Measurements from ENCODE around the gene ZBTB7A.
A peak's percentile ranks its signal among the peaks of the same experiment; 100 is the strongest.

Gene ZBTB7A

GRCh38 chr19:4066682-4067395 is at the start of gene ZBTB7A:
Gene ZBTB7A (minus strand): TSS chr19:4066899. CDS start chr19:4055232, 11,667 bp downstream.
- peak; percentile 88 for DNase-seq

GRCh38 chr19:4115818-4116385 is 49.2 kb upstream of the ZBTB7A start:
- no peak for DNase-seq

- DNase-seq, result peak; percentile 78
These were observed 48.5 kb upstream of the ZBTB7A start for GRCh38 chr19:4115050-4115817.

GRCh38 chr19:4114181-4114580 is 47.5 kb upstream of the ZBTB7A start:
- no peak for DNase-seq

- DNase-seq, result no peak
These were observed 46.8 kb upstream of the ZBTB7A start for GRCh38 chr19:4113398-4114088.

GRCh38 chr19:4112367-4112766 is 45.7 kb upstream of the ZBTB7A start:
- DNase-seq, result no peak

GRCh38 chr19:4109626-4109945 is 42.9 kb upstream of the ZBTB7A start:
- DNase-seq, result no peak

GRCh38 chr19:4108767-4109625 is 42.3 kb upstream of the ZBTB7A start:
- DNase-seq, result peak; percentile 84

GRCh38 chr19:4103080-4103433 is 36.4 kb upstream of the ZBTB7A start:
- no peak for DNase-seq

- DNase-seq, result no peak
These were observed 35.8 kb upstream of the ZBTB7A start for GRCh38 chr19:4102339-4103079.

- DNase-seq, result no peak
These were observed 34.7 kb upstream of the ZBTB7A start for GRCh38 chr19:4101496-4101770.

- DNase-seq, result no peak
These were observed 34.2 kb upstream of the ZBTB7A start for GRCh38 chr19:4100647-4101495.

- DNase-seq, result no peak
These were observed 32.5 kb upstream of the ZBTB7A start for GRCh38 chr19:4099041-4099764.

GRCh38 chr19:4098493-4098892 is 31.8 kb upstream of the ZBTB7A start:
- DNase-seq, result no peak

- DNase-seq, result no peak
These were observed 30.8 kb upstream of the ZBTB7A start for GRCh38 chr19:4097501-4097900.

- no peak for DNase-seq
These were observed 29.6 kb upstream of the ZBTB7A start for GRCh38 chr19:4096049-4096892.

- no peak for DNase-seq
These were observed 28.8 kb upstream of the ZBTB7A start for GRCh38 chr19:4095488-4095844.

GRCh38 chr19:4094761-4095487 is 28.2 kb upstream of the ZBTB7A start:
- no peak for DNase-seq

GRCh38 chr19:4094291-4094690 is 27.6 kb upstream of the ZBTB7A start:
- no peak for DNase-seq

Measured in activated CD8-positive, alpha-beta memory T cell treated with anti-CD3 and anti-CD28 coated beads for 24 hours (primary cell).